Endometrial microvascular endothelial cells (primary cell): Measurements from ENCODE around the gene CLPSL1. TPM values are rescaled to one million over a fixed set of nuclear protein-coding genes. Genes with fewer than 3 reads are reported as not detected.
"Not testable (repeated sequence)": the region's sequence is repeated elsewhere in the genome, so short reads cannot be mapped to it uniquely, and the experiment has no call there.

Experiments used
- in situ Hi-C: cut with HindIII; loops from 2 replicates; pipeline ENCODE4 v1.10.0; 2017; ENCODE audit warnings: low sequenced_read_pairs, low pct_unique_long_range_greater_than_20kb; ENCODE audit errors: inconsistent ontology term
- total RNA-seq: library from RNA; depleted of rRNA; stranded (reverse); fragments of >200 nt; gene quantifications from one replicate; pipeline ENCODE4 v1.2.3, GENCODE V29; 2015; ENCODE audit errors: inconsistent ontology term

CLPSL1 gene
- total RNA-seq = not detected

GRCh38 chr6:35780719-35781118 is at the start of gene CLPSL1:
CLPSL1 (plus strand) TSS chr6:35781019; CDS start chr6:35781111, 92 bp downstream.
- in situ Hi-C loops = no loop called here

- in situ Hi-C loops = no loop called here
Observed at GRCh38 chr6:35731414-35731735, 49.4 kb upstream of the CLPSL1 start.

- in situ Hi-C loops = no loop called here
Observed at GRCh38 chr6:35731736-35732532, 48.9 kb upstream of the CLPSL1 start.

- in situ Hi-C loops = no loop called here
Observed at GRCh38 chr6:35733633-35734032, 47.2 kb upstream of the CLPSL1 start.

- in situ Hi-C loops = not testable (repeated sequence)
Observed at GRCh38 chr6:35734319-35734718, 46.5 kb upstream of the CLPSL1 start.

GRCh38 chr6:35735452-35735851 is 45.4 kb upstream of the CLPSL1 start:
- in situ Hi-C loops = no loop called here

GRCh38 chr6:35736253-35736894 is 44.4 kb upstream of the CLPSL1 start:
- in situ Hi-C loops = no loop called here

- in situ Hi-C loops = no loop called here
Observed at GRCh38 chr6:35736982-35737412, 43.8 kb upstream of the CLPSL1 start, which contains the start of gene ARMC12. ARMC12 (plus strand) TSS chr6:35737032; CDS start chr6:35737109, 77 bp downstream.

GRCh38 chr6:35737413-35738211 is 43.2 kb upstream of the CLPSL1 start:
- in situ Hi-C loops = no loop called here

- in situ Hi-C loops = no loop called here
Observed at GRCh38 chr6:35739645-35740524, 40.9 kb upstream of the CLPSL1 start.

GRCh38 chr6:35742842-35743241 is 38.0 kb upstream of the CLPSL1 start:
- in situ Hi-C loops = no loop called here

GRCh38 chr6:35745509-35745908 is 35.3 kb upstream of the CLPSL1 start:
- in situ Hi-C loops = no loop called here

GRCh38 chr6:35746516-35746915 is 34.3 kb upstream of the CLPSL1 start:
- in situ Hi-C loops = no loop called here

- in situ Hi-C loops = no loop called here
Observed at GRCh38 chr6:35747877-35748276, 32.9 kb upstream of the CLPSL1 start.

- in situ Hi-C loops = no loop called here
Observed at GRCh38 chr6:35750557-35750956, 30.3 kb upstream of the CLPSL1 start.

GRCh38 chr6:35751594-35751993 is 29.2 kb upstream of the CLPSL1 start:
- in situ Hi-C loops = no loop called here

- in situ Hi-C loops = no loop called here
Observed at GRCh38 chr6:35752330-35752729, 28.5 kb upstream of the CLPSL1 start.

GRCh38 chr6:35754452-35755277 is 26.2 kb upstream of the CLPSL1 start:
- in situ Hi-C loops = no loop called here
